GM15510 (cell line): Measurements from ENCODE around the gene WIPF1.

ENCODE experiments used
- POLR2A ChIP-seq: IDR thresholded peaks from 3 replicates; pipeline ENCODE4 v1.6.1; 2011; ENCODE audit warnings: borderline replicate concordance; ENCODE audit not compliant: insufficient read length; ENCODE audit errors: extremely low read depth

Gene WIPF1

GRCh38 chr2:174629506-174629905 lies 31.9 kb upstream of the WIPF1 start:
- no peak for TF ChIP-seq POLR2A

GRCh38 chr2:174628528-174629169 lies 31.0 kb upstream of the WIPF1 start:
- no peak for TF ChIP-seq POLR2A

GRCh38 chr2:174627216-174627615 lies 29.6 kb upstream of the WIPF1 start:
- TF ChIP-seq POLR2A, result no peak

GRCh38 chr2:174624895-174625430 lies 27.4 kb upstream of the WIPF1 start:
- no peak for TF ChIP-seq POLR2A

- TF ChIP-seq POLR2A, result no peak
Observed at GRCh38 chr2:174623690-174624089, 26.1 kb upstream of the WIPF1 start.

GRCh38 chr2:174623106-174623637 lies 25.6 kb upstream of the WIPF1 start:
- no peak for TF ChIP-seq POLR2A

- no peak for TF ChIP-seq POLR2A
Observed at GRCh38 chr2:174621323-174621722, 23.7 kb upstream of the WIPF1 start.

- no peak for TF ChIP-seq POLR2A
Observed at GRCh38 chr2:174618179-174618578, 20.6 kb upstream of the WIPF1 start.

GRCh38 chr2:174617718-174618117 lies 20.1 kb upstream of the WIPF1 start:
- no peak for TF ChIP-seq POLR2A

GRCh38 chr2:174617120-174617519 lies 19.5 kb upstream of the WIPF1 start:
- TF ChIP-seq POLR2A, result no peak

- TF ChIP-seq POLR2A, result no peak
Observed at GRCh38 chr2:174615871-174616436, 18.4 kb upstream of the WIPF1 start.

- TF ChIP-seq POLR2A, result no peak
Observed at GRCh38 chr2:174614261-174614660, 16.7 kb upstream of the WIPF1 start.

- TF ChIP-seq POLR2A, result no peak
Observed at GRCh38 chr2:174613531-174613930, 15.9 kb upstream of the WIPF1 start.

- TF ChIP-seq POLR2A, result no peak
Observed at GRCh38 chr2:174612970-174613369, 15.4 kb upstream of the WIPF1 start.

GRCh38 chr2:174611854-174612253 lies 14.2 kb upstream of the WIPF1 start:
- no peak for TF ChIP-seq POLR2A

- no peak for TF ChIP-seq POLR2A
Observed at GRCh38 chr2:174611006-174611405, 13.4 kb upstream of the WIPF1 start.

GRCh38 chr2:174610243-174610995 lies 12.8 kb upstream of the WIPF1 start:
- no peak for TF ChIP-seq POLR2A

- TF ChIP-seq POLR2A, result no peak
Observed at GRCh38 chr2:174609261-174609660, 11.7 kb upstream of the WIPF1 start.
